ENCODE results near the gene PXYLP1.

Gene PXYLP1

GRCh38 chr3:141280690-141281089, 49.1 kb downstream of the PXYLP1 start:
- no peak overlapping the region for H3K4me3 ChIP-seq (ENCODE audit: control insufficient read depth, low read depth, low read length)
- DNase-seq (ENCODE audit: low read depth), result no peak
- TF ChIP-seq CTCF (IDR thresholded peaks at IDR 0.05; ENCODE audit: control insufficient read depth, insufficient read depth, low read depth, low read length, missing control alignments), result no peak

- no peak for DNase-seq (ENCODE audit: low read depth)
- H3K4me3 ChIP-seq (ENCODE audit: control insufficient read depth, low read depth, low read length), result no peak overlapping the region
- no peak for TF ChIP-seq CTCF (IDR thresholded peaks at IDR 0.05; ENCODE audit: control insufficient read depth, insufficient read depth, low read depth, low read length, missing control alignments)
These were observed 53.9 kb downstream of the PXYLP1 start for GRCh38 chr3:141285570-141285969.

GRCh38 chr3:141286856-141287255, 55.2 kb downstream of the PXYLP1 start:
- no peak for DNase-seq (ENCODE audit: low read depth)
- TF ChIP-seq CTCF (IDR thresholded peaks at IDR 0.05; ENCODE audit: control insufficient read depth, insufficient read depth, low read depth, low read length, missing control alignments), result no peak
- no peak overlapping the region for H3K4me3 ChIP-seq (ENCODE audit: control insufficient read depth, low read depth, low read length)

GRCh38 chr3:141287326-141287725, 55.7 kb downstream of the PXYLP1 start:
- TF ChIP-seq CTCF (IDR thresholded peaks at IDR 0.05; ENCODE audit: control insufficient read depth, insufficient read depth, low read depth, low read length, missing control alignments), result no peak
- DNase-seq (ENCODE audit: low read depth), result no peak
- H3K4me3 ChIP-seq (ENCODE audit: control insufficient read depth, low read depth, low read length), result no peak overlapping the region

GRCh38 chr3:141288336-141288990, 56.8 kb downstream of the PXYLP1 start:
- no peak for DNase-seq (ENCODE audit: low read depth)
- TF ChIP-seq CTCF (IDR thresholded peaks at IDR 0.05; ENCODE audit: control insufficient read depth, insufficient read depth, low read depth, low read length, missing control alignments), result no peak
- no peak overlapping the region for H3K4me3 ChIP-seq (ENCODE audit: control insufficient read depth, low read depth, low read length)

- no peak overlapping the region for H3K4me3 ChIP-seq (ENCODE audit: control insufficient read depth, low read depth, low read length)
- TF ChIP-seq CTCF (IDR thresholded peaks at IDR 0.05; ENCODE audit: control insufficient read depth, insufficient read depth, low read depth, low read length, missing control alignments), result no peak
- DNase-seq (ENCODE audit: low read depth), result no peak
These were observed 57.7 kb downstream of the PXYLP1 start for GRCh38 chr3:141289228-141289772.
